LNCaP clone FGC (cell line): ENCODE data around the gene KIRREL3.

Experiments
- DNase-seq: peaks from one replicate; pipeline ENCODE4 v3.0.0-alpha.2; 2011; ENCODE audit warnings: low read depth
- H3K4me3 ChIP-seq: 2 replicates; pipeline ENCODE4 v1.5.1; 2011; ENCODE audit warnings: mild to moderate bottlenecking, low read depth, low read length, control low read depth
- TF ChIP-seq, protein P1 (sequence below): IDR thresholded peaks from 2 replicates; pipeline ENCODE4 v1.5.1; 2012; ENCODE audit warnings: mild to moderate bottlenecking; ENCODE audit not compliant: control insufficient read depth, insufficient read depth; ENCODE audit errors: extremely low read depth

The KIRREL3 gene

DNA sequence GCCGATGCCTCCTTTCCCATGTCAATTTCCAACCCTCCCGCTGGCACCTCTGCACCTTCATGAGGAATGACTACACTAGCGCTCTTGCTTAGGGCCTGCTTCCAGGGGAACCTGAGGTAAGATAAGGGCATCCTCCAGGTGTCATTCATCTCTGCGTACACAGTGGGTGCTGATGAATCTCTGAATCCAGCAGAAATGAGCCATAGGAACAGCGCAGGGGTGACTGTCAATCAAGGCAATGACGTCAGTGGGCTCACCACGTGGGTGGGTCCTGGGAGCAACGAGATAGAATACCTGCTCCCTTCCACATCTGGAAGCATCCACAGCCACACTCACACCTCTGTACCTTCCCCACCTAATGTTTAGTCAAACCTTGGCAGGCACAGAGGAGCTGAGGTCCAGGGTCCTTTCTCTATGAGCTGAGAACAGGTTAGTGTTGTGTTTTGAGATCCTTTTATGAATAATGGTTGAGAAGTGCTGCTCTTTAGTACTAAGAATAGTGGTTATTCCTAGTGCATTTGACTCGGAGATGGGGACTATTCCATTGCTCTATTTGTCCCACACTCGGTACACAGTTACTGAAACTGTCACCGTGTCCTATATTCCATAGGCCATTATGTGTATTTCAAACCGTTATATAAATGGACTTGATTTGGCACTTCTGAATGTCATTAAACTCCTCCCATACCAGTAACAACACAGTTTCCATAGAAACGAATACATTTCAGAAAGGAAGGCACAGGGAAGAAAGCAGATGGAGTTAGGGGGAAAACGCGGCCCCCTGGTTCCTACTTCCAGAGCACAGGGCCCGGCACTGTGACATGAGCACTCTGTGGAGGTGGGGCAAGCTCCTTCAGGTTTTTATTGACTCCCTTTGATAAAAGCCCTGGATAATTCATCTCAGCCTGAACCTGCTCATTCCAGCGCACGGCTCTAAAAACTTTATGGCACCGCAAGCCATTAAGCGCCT, 451.7 kb downstream of the KIRREL3 start:
- H3K4me3 ChIP-seq: no peak overlapping the region
- no peak for DNase-seq
- TF ChIP-seq, protein P1, sequence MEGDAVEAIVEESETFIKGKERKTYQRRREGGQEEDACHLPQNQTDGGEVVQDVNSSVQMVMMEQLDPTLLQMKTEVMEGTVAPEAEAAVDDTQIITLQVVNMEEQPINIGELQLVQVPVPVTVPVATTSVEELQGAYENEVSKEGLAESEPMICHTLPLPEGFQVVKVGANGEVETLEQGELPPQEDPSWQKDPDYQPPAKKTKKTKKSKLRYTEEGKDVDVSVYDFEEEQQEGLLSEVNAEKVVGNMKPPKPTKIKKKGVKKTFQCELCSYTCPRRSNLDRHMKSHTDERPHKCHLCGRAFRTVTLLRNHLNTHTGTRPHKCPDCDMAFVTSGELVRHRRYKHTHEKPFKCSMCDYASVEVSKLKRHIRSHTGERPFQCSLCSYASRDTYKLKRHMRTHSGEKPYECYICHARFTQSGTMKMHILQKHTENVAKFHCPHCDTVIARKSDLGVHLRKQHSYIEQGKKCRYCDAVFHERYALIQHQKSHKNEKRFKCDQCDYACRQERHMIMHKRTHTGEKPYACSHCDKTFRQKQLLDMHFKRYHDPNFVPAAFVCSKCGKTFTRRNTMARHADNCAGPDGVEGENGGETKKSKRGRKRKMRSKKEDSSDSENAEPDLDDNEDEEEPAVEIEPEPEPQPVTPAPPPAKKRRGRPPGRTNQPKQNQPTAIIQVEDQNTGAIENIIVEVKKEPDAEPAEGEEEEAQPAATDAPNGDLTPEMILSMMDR: no peak

GRCh38 chr11:126547691-126548090, 452.9 kb downstream of the KIRREL3 start:
- DNase-seq: no peak
- TF ChIP-seq, protein P1: no peak
- H3K4me3 ChIP-seq: no peak overlapping the region

- DNase-seq: no peak
- H3K4me3 ChIP-seq: no peak overlapping the region
- TF ChIP-seq, protein P1: no peak
These were observed 453.4 kb downstream of the KIRREL3 start for GRCh38 chr11:126547161-126547560.

GRCh38 chr11:126546694-126547093, 453.9 kb downstream of the KIRREL3 start:
- TF ChIP-seq, protein P1: no peak
- no peak for DNase-seq
- no peak overlapping the region for H3K4me3 ChIP-seq

- no peak for DNase-seq
- no peak overlapping the region for H3K4me3 ChIP-seq
- TF ChIP-seq, protein P1: no peak
These were observed 454.4 kb downstream of the KIRREL3 start for GRCh38 chr11:126546191-126546590.

GRCh38 chr11:126545057-126545555, 455.5 kb downstream of the KIRREL3 start:
- TF ChIP-seq, protein P1: no peak
- DNase-seq: no peak
- no peak overlapping the region for H3K4me3 ChIP-seq
